Measurements from ENCODE around the gene THBS2.

The THBS2 gene

GRCh38 chr6:169289619-169290339 is 36.1 kb upstream of the THBS2 start:
- peak; percentile 47 for DNase-seq (ENCODE audit: low read depth)
- no peak overlapping the region for H3K4me3 ChIP-seq (ENCODE audit: low read depth, low read length)
- no peak for TF ChIP-seq POLR2A (IDR thresholded peaks at IDR 0.05; ENCODE audit: extremely low read depth, insufficient read length)
- TF ChIP-seq MYC (IDR thresholded peaks at IDR 0.05; ENCODE audit: low read depth, low read length): no peak
- TF ChIP-seq MAX (IDR thresholded peaks at IDR 0.05; ENCODE audit: low read depth, low read length): no peak
- no peak for TF ChIP-seq CTCF (IDR thresholded peaks at IDR 0.05; ENCODE audit: low read depth, low read length)

- no peak for DNase-seq (ENCODE audit: low read depth)
- no peak overlapping the region for H3K4me3 ChIP-seq (ENCODE audit: low read depth, low read length)
- no peak for TF ChIP-seq CTCF (IDR thresholded peaks at IDR 0.05; ENCODE audit: low read depth, low read length)
- no peak for TF ChIP-seq MYC (IDR thresholded peaks at IDR 0.05; ENCODE audit: low read depth, low read length)
- no peak for TF ChIP-seq MAX (IDR thresholded peaks at IDR 0.05; ENCODE audit: low read depth, low read length)
- TF ChIP-seq POLR2A (IDR thresholded peaks at IDR 0.05; ENCODE audit: extremely low read depth, insufficient read length): no peak
These were observed 35.6 kb upstream of the THBS2 start for GRCh38 chr6:169289257-169289618.

- no peak overlapping the region for H3K4me3 ChIP-seq (ENCODE audit: low read depth, low read length)
- TF ChIP-seq MAX (IDR thresholded peaks at IDR 0.05; ENCODE audit: low read depth, low read length) (no peak), MYC (IDR thresholded peaks at IDR 0.05; ENCODE audit: low read depth, low read length) (no peak), CTCF (IDR thresholded peaks at IDR 0.05; ENCODE audit: low read depth, low read length) (no peak), POLR2A (IDR thresholded peaks at IDR 0.05; ENCODE audit: extremely low read depth, insufficient read length) (no peak)
- DNase-seq (ENCODE audit: low read depth): no peak
These were observed 34.9 kb upstream of the THBS2 start for GRCh38 chr6:169288591-169288990.

GRCh38 chr6:169287675-169288074 is 34.0 kb upstream of the THBS2 start:
- TF ChIP-seq MAX (IDR thresholded peaks at IDR 0.05; ENCODE audit: low read depth, low read length): no peak
- no peak for TF ChIP-seq MYC (IDR thresholded peaks at IDR 0.05; ENCODE audit: low read depth, low read length)
- TF ChIP-seq CTCF (IDR thresholded peaks at IDR 0.05; ENCODE audit: low read depth, low read length): peak; percentile 12
- peak; percentile 31 for DNase-seq (ENCODE audit: low read depth)
- H3K4me3 ChIP-seq (ENCODE audit: low read depth, low read length): no peak overlapping the region

GRCh38 chr6:169286961-169287360 is 33.3 kb upstream of the THBS2 start:
- H3K4me3 ChIP-seq (ENCODE audit: low read depth, low read length): no peak overlapping the region
- TF ChIP-seq CTCF (IDR thresholded peaks at IDR 0.05; ENCODE audit: low read depth, low read length) (no peak), MYC (IDR thresholded peaks at IDR 0.05; ENCODE audit: low read depth, low read length) (no peak), MAX (IDR thresholded peaks at IDR 0.05; ENCODE audit: low read depth, low read length) (no peak), POLR2A (IDR thresholded peaks at IDR 0.05; ENCODE audit: extremely low read depth, insufficient read length) (no peak)
- no peak for DNase-seq (ENCODE audit: low read depth)

Measured in NB4 (cell line).